Ascending aorta (tissue), 2 donors: Measurements from ENCODE around the gene LBHD1. TPM values are rescaled to one million over a fixed set of nuclear protein-coding genes. Genes with fewer than 3 reads are reported as not detected.
"Not testable (repeated sequence)": the region's sequence is repeated elsewhere in the genome, so short reads cannot be mapped to it uniquely, and the experiment has no call there.

ENCODE experiments used
- DNase-seq, 2 donors: peaks; one replicate each; pipeline ENCODE4 v3.0.0-alpha.2; 2019; ENCODE audit warnings: low spot score in 2 of 2
- H3K27ac ChIP-seq, 2 donors: fragments of 200-600 bp; sonication (generic); one replicate each; pipeline ENCODE4 v1.5.1; 2016 to 2017; ENCODE audit warnings: mild to moderate bottlenecking in 1 of 2
- H3K27me3 ChIP-seq: fragments of 200-600 bp; sonication (generic); one replicate; pipeline ENCODE4 v1.5.1; 2017
- H3K36me3 ChIP-seq, 2 donors: fragments of 200-600 bp; sonication (generic); one replicate each; pipeline ENCODE4 v1.5.1; 2016
- H3K4me1 ChIP-seq, 2 donors: fragments of 200-600 bp; sonication (generic); one replicate each; pipeline ENCODE4 v1.5.1; 2016 to 2017; ENCODE audit warnings: mild to moderate bottlenecking in 1 of 2
- H3K4me3 ChIP-seq, 2 donors: fragments of 200-600 bp; sonication (generic); one replicate each; pipeline ENCODE4 v1.5.1; 2016 to 2017; ENCODE audit warnings: mild to moderate bottlenecking in 1 of 2
- H3K9me3 ChIP-seq, 2 donors: fragments of 200-600 bp; sonication (generic); one replicate each; pipeline ENCODE4 v1.5.1; 2016
- intact Hi-C: fragments of 100-400 bp; cut with DNase I; formaldehyde crosslinking; loops from one replicate; pipeline ENCODE4 v1.15.1; 2023
- total RNA-seq: library from RNA; depleted of rRNA; stranded (reverse); fragments of >200 nt; gene quantifications from one replicate; pipeline ENCODE4 v1.1.0, GENCODE V29; 2016
- TF ChIP-seq, protein P1 (sequence below), 3 experiments: fragments of 200-600 bp in 2 of 3; fragments of 450-650 bp in 1 of 3; sonication (generic) in 2 of 3; IDR thresholded peaks; one replicate each; pipeline ENCODE4 v1.5.1; 2016 to 2019; ENCODE audit warnings: antibody characterized with exemption in 3 of 3, mild to moderate bottlenecking in 1 of 3, moderate library complexity in 1 of 3

LBHD1 gene
- total RNA-seq, 1 donor from 2014 or later: not detected

- Histone ChIP-seq H3K27me3 (no peaks in the 10 kb centered on the region), H3K9me3 (no peaks in the 10 kb centered on the region), H3K4me1 (peaks cover 8 to 21% of the 10 kb centered on the region in 2 donors), H3K27ac (peak overlapping the region; percentile 61 to 86), H3K4me3 (peak overlapping the region; percentile 75 to 76), H3K36me3 (peaks cover 3 to 4% of the 10 kb centered on the region in 2 donors)
- intact Hi-C loops: loop anchor here (5.0 kb wide), 1 partner anchor 127 kb away; the partner anchor contains the start of genes STX5 and TEX54
- TF ChIP-seq, protein P1, sequence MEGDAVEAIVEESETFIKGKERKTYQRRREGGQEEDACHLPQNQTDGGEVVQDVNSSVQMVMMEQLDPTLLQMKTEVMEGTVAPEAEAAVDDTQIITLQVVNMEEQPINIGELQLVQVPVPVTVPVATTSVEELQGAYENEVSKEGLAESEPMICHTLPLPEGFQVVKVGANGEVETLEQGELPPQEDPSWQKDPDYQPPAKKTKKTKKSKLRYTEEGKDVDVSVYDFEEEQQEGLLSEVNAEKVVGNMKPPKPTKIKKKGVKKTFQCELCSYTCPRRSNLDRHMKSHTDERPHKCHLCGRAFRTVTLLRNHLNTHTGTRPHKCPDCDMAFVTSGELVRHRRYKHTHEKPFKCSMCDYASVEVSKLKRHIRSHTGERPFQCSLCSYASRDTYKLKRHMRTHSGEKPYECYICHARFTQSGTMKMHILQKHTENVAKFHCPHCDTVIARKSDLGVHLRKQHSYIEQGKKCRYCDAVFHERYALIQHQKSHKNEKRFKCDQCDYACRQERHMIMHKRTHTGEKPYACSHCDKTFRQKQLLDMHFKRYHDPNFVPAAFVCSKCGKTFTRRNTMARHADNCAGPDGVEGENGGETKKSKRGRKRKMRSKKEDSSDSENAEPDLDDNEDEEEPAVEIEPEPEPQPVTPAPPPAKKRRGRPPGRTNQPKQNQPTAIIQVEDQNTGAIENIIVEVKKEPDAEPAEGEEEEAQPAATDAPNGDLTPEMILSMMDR (IDR thresholded peaks at IDR 0.05): no peak
- DNase-seq: no peak
These were observed 33.3 kb upstream of the LBHD1 start for GRCh38 chr11:62705413-62705812.

DNA sequence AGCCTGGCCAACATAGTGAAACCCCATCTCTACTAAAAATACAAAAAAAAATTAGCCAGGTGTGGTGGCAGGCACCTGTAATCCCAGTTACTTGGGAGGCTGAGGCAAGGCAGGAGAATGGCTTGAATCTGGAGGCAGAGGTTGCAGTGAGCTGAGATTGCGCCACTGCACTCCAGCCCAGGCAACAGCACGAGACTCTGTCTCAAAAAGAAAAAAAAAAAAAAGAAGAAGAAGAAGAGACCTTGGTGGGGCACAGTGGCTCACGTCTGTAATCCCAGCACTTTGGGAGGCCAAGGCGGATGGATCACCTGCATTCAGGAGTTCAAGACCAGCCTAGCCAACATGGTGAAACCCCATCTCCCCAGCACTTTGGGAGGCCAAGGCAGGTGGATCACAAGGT lies 31.9 kb upstream of the LBHD1 start:
- H3K4me3 ChIP-seq, DNase-seq, H3K27ac ChIP-seq, H3K27me3 ChIP-seq, H3K9me3 ChIP-seq, intact Hi-C loops, H3K36me3 ChIP-seq: not testable (repeated sequence)
- peaks cover 8 to 17% of the 10 kb centered on the region in 2 donors for H3K4me1 ChIP-seq

GRCh38 chr11:62702246-62702645 lies 30.2 kb upstream of the LBHD1 start:
- Histone ChIP-seq H3K27ac (no peak overlapping the region), H3K27me3 (no peaks in the 10 kb centered on the region), H3K4me1 (peaks cover 4 to 8% of the 10 kb centered on the region in 2 donors), H3K36me3 (peaks cover 0 to 4% of the 10 kb centered on the region in 2 donors), H3K4me3 (no peak overlapping the region), H3K9me3 (no peaks in the 10 kb centered on the region)
- TF ChIP-seq, protein P1 (IDR thresholded peaks at IDR 0.05): no peak
- intact Hi-C loops: no loop called here
- DNase-seq: no peak

GRCh38 chr11:62694455-62695167 lies 22.5 kb upstream of the LBHD1 start:
- TF ChIP-seq, protein P1 (IDR thresholded peaks at IDR 0.05): peak; percentile 60 to 87 (median 79)
- Histone ChIP-seq H3K9me3 (no peaks in the 10 kb centered on the region), H3K27me3 (no peaks in the 10 kb centered on the region), H3K36me3 (peaks cover 27 to 33% of the 10 kb centered on the region in 2 donors), H3K4me3 (no peak overlapping the region), H3K27ac (no peak overlapping the region), H3K4me1 (no peaks in the 10 kb centered on the region)
- intact Hi-C loops: loop anchor here (1.0 to 2.0 kb wide), 3 partner anchors 42 to 314 kb away; partner anchors contain the start of gene INTS5
- peak; percentile 49 to 91 for DNase-seq

- H3K27me3 ChIP-seq, H3K4me3 ChIP-seq, H3K4me1 ChIP-seq, DNase-seq, H3K27ac ChIP-seq, H3K9me3 ChIP-seq: not testable (repeated sequence)
- intact Hi-C loops: loop anchor here (1.0 to 2.0 kb wide), 3 partner anchors 41 to 313 kb away; partner anchors contain the start of gene INTS5
- peaks cover 27 to 33% of the 10 kb centered on the region in 2 donors for H3K36me3 ChIP-seq
These were observed 21.6 kb upstream of the LBHD1 start for GRCh38 chr11:62693624-62694023.

DNA sequence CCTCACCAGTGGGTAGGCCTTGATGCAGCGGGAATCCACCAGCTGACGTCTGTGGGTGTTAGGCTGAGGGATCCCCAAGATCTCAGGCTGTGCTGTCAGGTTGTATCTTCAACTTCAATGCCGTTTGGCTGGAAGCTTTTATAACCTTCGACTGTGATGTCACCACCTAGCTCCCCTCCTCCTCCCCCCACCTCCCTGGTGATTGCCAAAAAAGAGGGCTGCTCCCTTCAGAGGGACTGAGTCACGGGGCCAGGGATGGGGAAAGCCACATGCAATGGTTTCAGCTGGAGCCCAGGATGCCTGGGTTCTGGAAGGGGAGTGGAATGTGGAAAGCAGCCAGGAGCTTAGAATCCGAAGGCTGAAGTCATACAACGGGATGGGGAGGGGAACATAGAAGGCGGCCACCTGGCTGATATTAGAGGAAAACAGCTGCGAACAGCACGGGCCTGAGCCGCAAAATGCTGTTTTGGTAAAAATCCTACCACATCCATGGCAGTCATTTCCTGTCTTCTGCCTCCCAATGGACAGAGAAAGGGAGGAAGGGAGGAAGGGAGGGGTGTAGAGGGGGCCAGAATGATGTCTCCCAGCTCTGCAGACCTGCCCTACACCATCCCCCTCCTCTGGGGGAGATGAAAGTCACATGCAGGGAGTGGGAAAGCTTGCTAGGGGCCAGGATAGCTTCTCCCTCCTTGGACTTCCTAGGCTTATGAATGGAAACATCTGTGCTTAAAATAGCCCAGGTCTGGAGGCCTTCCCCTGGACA lies 17.5 kb upstream of the LBHD1 start, which contains the start of gene LRRN4CL:
LRRN4CL (minus strand) TSS at position 110 of the 763 bp plus-strand sequence. CDS start 1,022 bp downstream, outside the sequence.
- TF ChIP-seq, protein P1 (IDR thresholded peaks at IDR 0.05): no peak
- no peaks in the 10 kb centered on the region for H3K9me3 ChIP-seq
- intact Hi-C loops: no loop called here
- peaks cover 27 to 33% of the 10 kb centered on the region in 2 donors for H3K36me3 ChIP-seq
- no peak within 1 kb of the TSS for H3K27ac ChIP-seq
- no peaks in the 10 kb centered on the region for H3K27me3 ChIP-seq
- DNase-seq: peak in 1 of 2 donors; percentile 83
- peak within 1 kb of the TSS; percentile 36 to 43 for H3K4me3 ChIP-seq
- no peaks in the 10 kb centered on the region for H3K4me1 ChIP-seq
